ENCODE data around the gene SLC43A3. TPM values are rescaled to one million over a fixed set of nuclear protein-coding genes. Genes with fewer than 3 reads are reported as not detected.

SLC43A3 gene
- total RNA-seq, 1 experiment from 2014 or later = 21.4 TPM

DNA sequence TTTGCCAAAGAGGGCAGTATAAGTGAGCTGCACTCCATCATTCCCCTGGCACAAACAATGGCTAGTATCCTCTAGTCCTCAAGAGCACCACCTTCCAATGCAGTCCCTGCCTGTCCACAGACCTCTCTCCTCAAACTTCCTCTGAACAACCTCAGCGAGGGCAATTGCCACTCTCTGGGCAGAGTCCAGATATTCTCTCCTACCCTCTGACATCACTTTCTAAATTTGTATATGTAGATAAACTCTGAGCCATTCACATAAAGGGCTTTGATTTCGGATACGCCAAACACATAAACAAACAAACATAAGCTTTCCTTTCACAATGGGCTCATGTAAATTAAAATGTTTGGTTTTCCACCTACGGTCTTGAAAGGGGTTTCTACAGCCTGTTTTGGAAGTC, 3.0 kb upstream of the SLC43A3 start:
- Histone ChIP-seq H3K9ac (ENCODE audit: extremely low read depth, insufficient read length, low read length) (no peak overlapping the region), H2BK5ac (ENCODE audit: insufficient read length, low read length) (no peak overlapping the region), H2AK5ac (ENCODE audit: insufficient read length, low read length) (no peak overlapping the region), H3K56ac (ENCODE audit: insufficient read length, low read depth, low read length) (no peak overlapping the region), H3T11ph (ENCODE audit: low read length) (no peak overlapping the region), H3K79me2 (ENCODE audit: insufficient read depth, low read length) (no peaks in the 10 kb centered on the region), H3K4ac (ENCODE audit: low read depth, low read length) (no peak overlapping the region), H2AFZ (ENCODE audit: low read length) (no peak overlapping the region), H3K27me3 (ENCODE audit: insufficient read depth, low read length) (peaks cover 3% of the 10 kb centered on the region; the same call in 1 of the 2 replicates), H3K4me2 (ENCODE audit: insufficient read depth, insufficient read length, low read length) (no peak overlapping the region), H2BK120ac (ENCODE audit: low read depth, low read length, poor library complexity, severe bottlenecking) (no peak overlapping the region), H3K23ac (ENCODE audit: insufficient read length, low read depth, low read length) (no peak overlapping the region), H4K8ac (replicated peaks; ENCODE audit: insufficient read length, low read depth, low read length) (no peak overlapping the region), H4K20me1 (ENCODE audit: control insufficient read depth, insufficient read depth, insufficient read length) (no peaks in the 10 kb centered on the region), H2BK15ac (ENCODE audit: low read depth, low read length) (no peak overlapping the region), H3K18ac (ENCODE audit: insufficient read length, low read depth, low read length) (no peak overlapping the region), H3K4me1 (ENCODE audit: insufficient read depth, low read length) (peaks cover 2% of the 10 kb centered on the region; the same call in 1 of the 2 replicates), H2BK12ac (ENCODE audit: insufficient read length, low read depth, low read length) (no peak overlapping the region), H3K79me1 (ENCODE audit: insufficient read depth, low read depth, low read length, poor library complexity, severe bottlenecking) (no peaks in the 10 kb centered on the region), H2BK20ac (ENCODE audit: low read depth, low read length, poor library complexity, severe bottlenecking) (no peak overlapping the region), H3K23me2 (ENCODE audit: insufficient read length, low read depth, low read length, poor library complexity, severe bottlenecking) (peaks cover 6% of the 10 kb centered on the region), H3K27ac (ENCODE audit: insufficient read length, low read depth, low read length) (no peak overlapping the region), H3K14ac (ENCODE audit: insufficient read depth, low read length) (no peak overlapping the region), H4K91ac (ENCODE audit: insufficient read length, low read depth, low read length) (no peak overlapping the region), H4K5ac (ENCODE audit: insufficient read length, low read depth, low read length) (no peak overlapping the region), H3K9me3 (ENCODE audit: control insufficient read depth, low read depth, low read length) (no peaks in the 10 kb centered on the region)
- Mint-ChIP-seq H3K4me3 (no peak overlapping the region), H3K4me1 (peaks cover 21 to 26% of the 10 kb centered on the region in 2 experiments), H3K9me3 (no peaks in the 10 kb centered on the region), H3K36me3 (ENCODE audit: insufficient read depth in 1 of 3, low read depth in 3 of 3) (peaks cover 5 to 9% (median 8%) of the 10 kb centered on the region in 3 experiments; a peak in 4 of 7 replicates), H3K27ac (no peak overlapping the region), H3K27me3 (ENCODE audit: low read depth) (peaks cover 60% of the 10 kb centered on the region)
- no peak for TF ChIP-seq CTCF (conservative IDR thresholded peaks at IDR 0.05)
- no peak for DNase-seq
- no CpG with 5 or more reads among the region's 4 CpGs for WGBS (ENCODE audit: extremely low coverage, insufficient read length, low lambda C conversion rate)

All from H9 (cell line).